SK-N-SH (cell line): Measurements from ENCODE around the gene ATCAY.

Experiments used
- EP300 ChIP-seq, 2 experiments: IDR thresholded peaks; 2 replicates each; pipeline versions ENCODE4 v1.4.0 to v1.6.1; 2012; ENCODE audit warnings: borderline replicate concordance in 1 of 2, low read depth in 1 of 2, low read length in 1 of 2
- FOXJ3 ChIP-seq: sonication (generic); formaldehyde crosslinking; IDR thresholded peaks from 2 replicates; pipeline ENCODE4 v1.5.1; 2020; ENCODE audit warnings: mild to moderate bottlenecking, missing genetic modification reagents
- GATA2 ChIP-seq: sonication (generic); formaldehyde crosslinking; IDR thresholded peaks from 2 replicates; pipeline ENCODE4 v1.5.0; 2020; ENCODE audit warnings: mild to moderate bottlenecking, missing genetic modification reagents
- POLR2AphosphoS5 ChIP-seq: IDR thresholded peaks from 2 replicates; pipeline ENCODE4 v1.6.1; 2012; ENCODE audit warnings: low read depth, low read length
- REST ChIP-seq: IDR thresholded peaks from 2 replicates; pipeline ENCODE4 v1.6.1; 2012; ENCODE audit warnings: mild to moderate bottlenecking, low read depth, low read length, moderate library complexity
- SIN3A ChIP-seq: IDR thresholded peaks from 2 replicates; pipeline ENCODE4 v1.6.1; 2012; ENCODE audit warnings: low read depth, mild to moderate bottlenecking, low read length, moderate library complexity, borderline replicate concordance
- SMC3 ChIP-seq: IDR thresholded peaks from 2 replicates; pipeline ENCODE4 v1.6.1; 2012; ENCODE audit warnings: low read depth, low read length, improper control_type of control experiment
- TF ChIP-seq, protein P1 (sequence below): fragments of 200-600 bp; sonication (generic); IDR thresholded peaks from 2 replicates; pipeline ENCODE4 v1.6.1; 2017; ENCODE audit warnings: antibody characterized with exemption, mild to moderate bottlenecking, moderate library complexity
- TF ChIP-seq, protein P2 (sequence below): IDR thresholded peaks from 2 replicates; pipeline ENCODE4 v1.4.0; 2012; ENCODE audit warnings: low read depth, borderline replicate concordance

GRCh38 chr19:3897936-3898335 is 17.5 kb downstream of the ATCAY start:
- TF ChIP-seq SIN3A (no peak), EP300 (IDR thresholded peaks at IDR 0.05; ENCODE audit: borderline replicate concordance in 1 of 2, low read depth in 1 of 2, low read length in 1 of 2) (no peak), FOXJ3 (CRISPR knock-in tag) (no peak), POLR2AphosphoS5 (no peak), SMC3 (no peak), REST (no peak), GATA2 (CRISPR knock-in tag) (no peak)
- TF ChIP-seq, protein P1, sequence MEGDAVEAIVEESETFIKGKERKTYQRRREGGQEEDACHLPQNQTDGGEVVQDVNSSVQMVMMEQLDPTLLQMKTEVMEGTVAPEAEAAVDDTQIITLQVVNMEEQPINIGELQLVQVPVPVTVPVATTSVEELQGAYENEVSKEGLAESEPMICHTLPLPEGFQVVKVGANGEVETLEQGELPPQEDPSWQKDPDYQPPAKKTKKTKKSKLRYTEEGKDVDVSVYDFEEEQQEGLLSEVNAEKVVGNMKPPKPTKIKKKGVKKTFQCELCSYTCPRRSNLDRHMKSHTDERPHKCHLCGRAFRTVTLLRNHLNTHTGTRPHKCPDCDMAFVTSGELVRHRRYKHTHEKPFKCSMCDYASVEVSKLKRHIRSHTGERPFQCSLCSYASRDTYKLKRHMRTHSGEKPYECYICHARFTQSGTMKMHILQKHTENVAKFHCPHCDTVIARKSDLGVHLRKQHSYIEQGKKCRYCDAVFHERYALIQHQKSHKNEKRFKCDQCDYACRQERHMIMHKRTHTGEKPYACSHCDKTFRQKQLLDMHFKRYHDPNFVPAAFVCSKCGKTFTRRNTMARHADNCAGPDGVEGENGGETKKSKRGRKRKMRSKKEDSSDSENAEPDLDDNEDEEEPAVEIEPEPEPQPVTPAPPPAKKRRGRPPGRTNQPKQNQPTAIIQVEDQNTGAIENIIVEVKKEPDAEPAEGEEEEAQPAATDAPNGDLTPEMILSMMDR = no peak
- TF ChIP-seq, protein P2, sequence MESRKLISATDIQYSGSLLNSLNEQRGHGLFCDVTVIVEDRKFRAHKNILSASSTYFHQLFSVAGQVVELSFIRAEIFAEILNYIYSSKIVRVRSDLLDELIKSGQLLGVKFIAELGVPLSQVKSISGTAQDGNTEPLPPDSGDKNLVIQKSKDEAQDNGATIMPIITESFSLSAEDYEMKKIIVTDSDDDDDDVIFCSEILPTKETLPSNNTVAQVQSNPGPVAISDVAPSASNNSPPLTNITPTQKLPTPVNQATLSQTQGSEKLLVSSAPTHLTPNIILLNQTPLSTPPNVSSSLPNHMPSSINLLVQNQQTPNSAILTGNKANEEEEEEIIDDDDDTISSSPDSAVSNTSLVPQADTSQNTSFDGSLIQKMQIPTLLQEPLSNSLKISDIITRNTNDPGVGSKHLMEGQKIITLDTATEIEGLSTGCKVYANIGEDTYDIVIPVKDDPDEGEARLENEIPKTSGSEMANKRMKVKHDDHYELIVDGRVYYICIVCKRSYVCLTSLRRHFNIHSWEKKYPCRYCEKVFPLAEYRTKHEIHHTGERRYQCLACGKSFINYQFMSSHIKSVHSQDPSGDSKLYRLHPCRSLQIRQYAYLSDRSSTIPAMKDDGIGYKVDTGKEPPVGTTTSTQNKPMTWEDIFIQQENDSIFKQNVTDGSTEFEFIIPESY = no peak
